Measurements from ENCODE around the gene FUT1.

FUT1 gene

GRCh38 chr19:48720613-48721296, 31.7 kb downstream of the FUT1 start:
- no peaks in the 10 kb centered on the region for H3K36me3 ChIP-seq (ENCODE audit: insufficient read depth, low read length)
- H3K9ac ChIP-seq (ENCODE audit: low read depth, low read length, poor library complexity, severe bottlenecking) = peak overlapping the region; percentile 69
- H3K79me2 ChIP-seq (ENCODE audit: insufficient read depth, low read length) = no peaks in the 10 kb centered on the region
- peaks cover 12% of the 10 kb centered on the region for H3K4me1 ChIP-seq (ENCODE audit: insufficient read depth, low read length, poor library complexity, severe bottlenecking)
- no peaks in the 10 kb centered on the region for H4K20me1 ChIP-seq (ENCODE audit: insufficient read depth, low read length, poor library complexity, severe bottlenecking)
- H3K9me2 ChIP-seq (replicated peaks; ENCODE audit: low read depth, low read length) = no peaks in the 10 kb centered on the region
- TF ChIP-seq EZH2phosphoT487 (IDR thresholded peaks at IDR 0.05; ENCODE audit: borderline replicate concordance) (no peak), CTCF (conservative IDR thresholded peaks at IDR 0.05; ENCODE audit: low read length) (no peak)
- no peaks in the 10 kb centered on the region for H3K9me3 ChIP-seq (ENCODE audit: insufficient read depth, low read depth, low read length)
- H3F3A ChIP-seq (ENCODE audit: low read depth) = no peaks in the 10 kb centered on the region
- H3K4me3 ChIP-seq (ENCODE audit: low read length, poor library complexity, severe bottlenecking) = peak overlapping the region; percentile 75
- H3K4me2 ChIP-seq (ENCODE audit: low read depth, low read length, poor library complexity, severe bottlenecking) = peak overlapping the region; percentile 87
- H3K27me3 ChIP-seq (ENCODE audit: insufficient read depth, low read length, poor library complexity, severe bottlenecking) = no peaks in the 10 kb centered on the region
- peak overlapping the region; percentile 82 for H2AFZ ChIP-seq (ENCODE audit: low read length)

- Histone ChIP-seq H3K36me3 (ENCODE audit: insufficient read depth, low read length) (no peaks in the 10 kb centered on the region), H3K9me2 (replicated peaks; ENCODE audit: low read depth, low read length) (no peaks in the 10 kb centered on the region), H3K27me3 (ENCODE audit: insufficient read depth, low read length, poor library complexity, severe bottlenecking) (no peaks in the 10 kb centered on the region), H3K4me3 (ENCODE audit: low read length, poor library complexity, severe bottlenecking) (peak overlapping the region; percentile 75), H4K20me1 (ENCODE audit: insufficient read depth, low read length, poor library complexity, severe bottlenecking) (no peaks in the 10 kb centered on the region), H3K4me1 (ENCODE audit: insufficient read depth, low read length, poor library complexity, severe bottlenecking) (peaks cover 7% of the 10 kb centered on the region), H3F3A (ENCODE audit: low read depth) (no peaks in the 10 kb centered on the region), H3K79me2 (ENCODE audit: insufficient read depth, low read length) (peaks cover 4% of the 10 kb centered on the region; the same call in 1 of the 2 replicates), H2AFZ (ENCODE audit: low read length) (peak overlapping the region; percentile 82), H3K9me3 (ENCODE audit: insufficient read depth, low read depth, low read length) (no peaks in the 10 kb centered on the region), H3K4me2 (ENCODE audit: low read depth, low read length, poor library complexity, severe bottlenecking) (peak overlapping the region; percentile 87), H3K9ac (ENCODE audit: low read depth, low read length, poor library complexity, severe bottlenecking) (peak overlapping the region; percentile 31)
- no peak for TF ChIP-seq CTCF (conservative IDR thresholded peaks at IDR 0.05; ENCODE audit: low read length)
- no peak for TF ChIP-seq EZH2phosphoT487 (IDR thresholded peaks at IDR 0.05; ENCODE audit: borderline replicate concordance)
Measured at GRCh38 chr19:48720251-48720612, 32.2 kb downstream of the FUT1 start.

GRCh38 chr19:48719263-48720171, 32.9 kb downstream of the FUT1 start, which contains the start of gene MAMSTR:
TSS of gene MAMSTR (minus strand) at chr19:48719725. CDS start at chr19:48719031, 694 bp downstream.
- Histone ChIP-seq H4K20me1 (ENCODE audit: insufficient read depth, low read length, poor library complexity, severe bottlenecking) (no peaks in the 10 kb centered on the region), H3K9me3 (ENCODE audit: insufficient read depth, low read depth, low read length) (no peaks in the 10 kb centered on the region), H3K36me3 (ENCODE audit: insufficient read depth, low read length) (no peaks in the 10 kb centered on the region), H3K79me2 (ENCODE audit: insufficient read depth, low read length) (peaks cover 11% of the 10 kb centered on the region; the same call in 1 of the 2 replicates), H3K27me3 (ENCODE audit: insufficient read depth, low read length, poor library complexity, severe bottlenecking) (no peaks in the 10 kb centered on the region), H2AFZ (ENCODE audit: low read length) (peak within 1 kb of the TSS; percentile 82), H3F3A (ENCODE audit: low read depth) (no peaks in the 10 kb centered on the region), H3K4me2 (ENCODE audit: low read depth, low read length, poor library complexity, severe bottlenecking) (peak within 1 kb of the TSS; percentile 87), H3K9ac (ENCODE audit: low read depth, low read length, poor library complexity, severe bottlenecking) (peak within 1 kb of the TSS; percentile 31), H3K4me1 (ENCODE audit: insufficient read depth, low read length, poor library complexity, severe bottlenecking) (peaks cover 11% of the 10 kb centered on the region), H3K4me3 (ENCODE audit: low read length, poor library complexity, severe bottlenecking) (peak within 1 kb of the TSS; percentile 75), H3K9me2 (replicated peaks; ENCODE audit: low read depth, low read length) (no peaks in the 10 kb centered on the region)
- no peak for TF ChIP-seq EZH2phosphoT487 (IDR thresholded peaks at IDR 0.05; ENCODE audit: borderline replicate concordance)

Data from Loucy (cell line).